Retinal pigment epithelial cell (primary cell): Measurements from ENCODE around the gene GLYATL1.

Experiments used
- DNase-seq: peaks from one replicate; pipeline ENCODE4 v3.0.0-alpha.2; 2010; ENCODE audit warnings: low read depth
- H3K4me3 ChIP-seq: 2 replicates; pipeline ENCODE4 v1.5.1; 2011; ENCODE audit warnings: mild to moderate bottlenecking, low read length, control low read depth, moderate library complexity
- TF ChIP-seq, protein P1 (sequence below): conservative IDR thresholded peaks from 2 replicates; pipeline ENCODE4 v1.5.1; 2011; ENCODE audit warnings: low read depth, low read length, control low read depth, inconsistent platforms

The GLYATL1 gene

DNA sequence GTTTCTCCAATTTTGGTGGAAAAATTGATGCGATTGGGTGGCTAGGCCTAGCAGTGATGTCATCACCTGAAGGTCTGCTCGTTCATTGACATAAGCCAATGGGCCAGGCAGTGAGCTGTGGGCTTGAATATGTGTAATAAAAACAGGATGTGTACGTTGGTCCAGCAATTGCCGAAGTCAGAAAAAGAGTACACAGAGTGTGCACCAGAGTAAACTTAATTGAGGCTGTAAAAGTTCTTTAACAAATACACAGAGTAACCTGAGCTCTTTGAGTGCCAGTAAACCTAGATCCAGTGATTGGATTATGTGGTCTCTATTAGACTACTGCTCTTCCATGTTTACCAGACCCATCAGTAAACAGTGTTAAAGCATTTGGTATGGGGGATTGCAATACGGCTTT, 13.0 kb upstream of the GLYATL1 start:
- no peak for DNase-seq
- no peak overlapping the region for H3K4me3 ChIP-seq
- TF ChIP-seq, protein P1, sequence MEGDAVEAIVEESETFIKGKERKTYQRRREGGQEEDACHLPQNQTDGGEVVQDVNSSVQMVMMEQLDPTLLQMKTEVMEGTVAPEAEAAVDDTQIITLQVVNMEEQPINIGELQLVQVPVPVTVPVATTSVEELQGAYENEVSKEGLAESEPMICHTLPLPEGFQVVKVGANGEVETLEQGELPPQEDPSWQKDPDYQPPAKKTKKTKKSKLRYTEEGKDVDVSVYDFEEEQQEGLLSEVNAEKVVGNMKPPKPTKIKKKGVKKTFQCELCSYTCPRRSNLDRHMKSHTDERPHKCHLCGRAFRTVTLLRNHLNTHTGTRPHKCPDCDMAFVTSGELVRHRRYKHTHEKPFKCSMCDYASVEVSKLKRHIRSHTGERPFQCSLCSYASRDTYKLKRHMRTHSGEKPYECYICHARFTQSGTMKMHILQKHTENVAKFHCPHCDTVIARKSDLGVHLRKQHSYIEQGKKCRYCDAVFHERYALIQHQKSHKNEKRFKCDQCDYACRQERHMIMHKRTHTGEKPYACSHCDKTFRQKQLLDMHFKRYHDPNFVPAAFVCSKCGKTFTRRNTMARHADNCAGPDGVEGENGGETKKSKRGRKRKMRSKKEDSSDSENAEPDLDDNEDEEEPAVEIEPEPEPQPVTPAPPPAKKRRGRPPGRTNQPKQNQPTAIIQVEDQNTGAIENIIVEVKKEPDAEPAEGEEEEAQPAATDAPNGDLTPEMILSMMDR = no peak

DNA sequence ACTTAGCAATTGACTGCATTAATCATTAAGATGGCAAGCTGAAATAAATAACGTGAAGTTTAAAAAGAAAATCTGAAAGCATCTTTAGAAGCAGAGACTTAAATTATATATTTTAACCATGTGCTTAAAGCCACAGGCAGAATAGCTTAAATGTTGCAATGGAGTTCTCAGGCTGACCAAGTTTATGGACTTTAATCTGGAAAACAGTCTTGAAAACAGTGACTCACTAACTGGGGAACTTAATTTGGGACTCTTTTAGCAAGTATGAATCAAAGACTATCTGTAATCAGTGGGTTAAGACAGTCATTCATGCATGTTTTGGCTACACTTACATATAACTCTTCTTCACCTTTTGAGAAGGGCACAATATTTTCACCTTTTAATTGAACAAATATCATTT, 12.6 kb upstream of the GLYATL1 start:
- DNase-seq = no peak
- TF ChIP-seq, protein P1 = no peak
- no peak overlapping the region for H3K4me3 ChIP-seq

DNA sequence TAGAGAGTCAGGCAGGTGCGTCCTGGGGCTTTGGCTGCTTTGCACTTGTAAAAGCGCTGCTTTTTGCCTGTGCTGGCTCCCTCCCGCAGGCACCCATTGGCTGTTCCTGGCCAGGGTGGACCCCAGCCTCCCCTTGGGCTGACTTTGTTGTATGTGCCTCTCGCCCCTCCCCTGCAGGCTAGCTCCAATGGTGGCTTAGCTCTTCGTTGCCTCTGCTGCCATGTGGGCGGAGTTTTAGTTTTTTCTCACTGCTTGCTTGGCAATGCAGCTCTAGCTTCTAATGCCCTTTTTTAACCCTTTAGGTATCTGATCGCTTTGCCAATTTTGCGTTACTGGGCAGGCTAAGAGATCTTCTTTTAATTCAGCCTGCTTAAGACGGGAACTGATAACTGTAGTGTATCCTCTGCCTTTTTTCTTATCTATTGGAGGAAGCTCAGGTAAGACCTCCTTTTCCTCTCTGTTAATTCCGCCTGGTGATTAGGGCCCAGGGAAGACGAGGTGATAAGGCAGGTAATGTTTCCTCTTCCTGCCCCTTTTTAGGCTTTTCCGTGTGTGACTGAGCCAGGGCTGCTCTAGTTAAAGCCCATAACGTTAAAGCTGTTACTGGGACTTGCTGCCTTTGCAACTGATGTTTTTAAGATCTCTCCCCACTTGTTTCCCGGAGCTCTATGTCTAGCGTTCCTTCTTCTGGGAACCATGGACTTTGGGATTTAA, 11.7 kb upstream of the GLYATL1 start:
- TF ChIP-seq, protein P1 = no peak
- DNase-seq = peak; percentile 63
- H3K4me3 ChIP-seq = peak overlapping the region; percentile 53

DNA sequence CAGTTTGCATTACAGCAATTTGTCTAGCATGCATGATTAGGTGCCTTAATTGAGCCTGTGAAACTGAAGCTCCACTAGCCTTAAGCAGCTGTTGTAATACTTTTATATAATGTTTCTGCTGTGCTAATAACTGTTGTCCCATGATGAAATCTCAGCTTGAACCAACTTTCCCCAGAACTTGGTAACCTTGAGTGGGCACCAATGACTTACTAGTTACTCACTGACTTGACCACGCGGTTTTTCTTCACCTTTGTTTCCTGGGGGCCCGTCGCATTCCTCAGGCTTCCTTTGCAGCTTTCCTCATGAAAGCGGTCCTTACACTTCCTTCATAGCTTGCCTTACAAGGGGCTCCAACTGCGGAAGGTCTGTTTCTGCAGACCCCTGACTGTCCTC, 11.2 kb upstream of the GLYATL1 start:
- DNase-seq = no peak
- H3K4me3 ChIP-seq = peak overlapping the region; percentile 53

DNA sequence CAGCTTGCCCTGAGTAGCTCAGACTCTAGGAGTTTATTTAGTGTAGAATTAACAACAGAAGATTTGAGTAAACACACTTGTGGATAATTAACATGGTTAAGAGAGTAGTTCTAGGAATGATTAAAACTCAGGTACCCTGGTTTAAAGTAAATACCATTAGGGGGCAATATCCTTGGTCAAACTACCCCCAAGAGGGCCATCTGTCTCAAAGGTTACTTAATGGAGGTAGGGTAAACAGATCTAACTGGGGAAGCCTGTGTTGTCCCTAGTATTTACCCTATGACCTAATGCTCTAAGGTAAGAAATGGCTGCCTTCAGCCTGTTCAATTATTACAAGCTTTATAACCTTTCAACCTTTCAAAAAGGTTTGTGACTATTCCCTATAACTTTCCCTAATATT, 10.6 kb upstream of the GLYATL1 start:
- TF ChIP-seq, protein P1 = no peak
- DNase-seq = no peak
- no peak overlapping the region for H3K4me3 ChIP-seq

More for the DNA sequence above, 11.2 kb upstream of the GLYATL1 start:
- TF ChIP-seq, protein P1 = no peak

DNA sequence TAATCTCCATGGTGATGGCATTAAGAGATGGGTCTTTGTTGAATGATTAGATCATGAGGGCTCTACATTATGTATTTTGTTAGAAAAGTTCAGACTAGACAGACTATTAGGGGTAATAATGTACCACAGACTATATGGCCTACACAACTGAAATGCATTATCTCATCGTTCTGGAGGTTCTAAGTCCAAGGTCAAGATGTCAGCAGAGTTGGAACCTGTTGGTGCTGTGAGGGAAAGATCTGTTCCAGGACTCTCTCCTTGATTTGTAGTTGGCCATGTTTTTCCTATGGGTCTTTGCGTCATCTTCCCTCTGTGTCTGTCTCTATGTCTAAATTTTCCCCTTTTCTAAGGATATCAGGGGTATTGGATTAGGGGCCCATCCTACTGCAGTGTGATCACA, 8.4 kb upstream of the GLYATL1 start:
- TF ChIP-seq, protein P1 = no peak
- H3K4me3 ChIP-seq = no peak overlapping the region
- DNase-seq = no peak

DNA sequence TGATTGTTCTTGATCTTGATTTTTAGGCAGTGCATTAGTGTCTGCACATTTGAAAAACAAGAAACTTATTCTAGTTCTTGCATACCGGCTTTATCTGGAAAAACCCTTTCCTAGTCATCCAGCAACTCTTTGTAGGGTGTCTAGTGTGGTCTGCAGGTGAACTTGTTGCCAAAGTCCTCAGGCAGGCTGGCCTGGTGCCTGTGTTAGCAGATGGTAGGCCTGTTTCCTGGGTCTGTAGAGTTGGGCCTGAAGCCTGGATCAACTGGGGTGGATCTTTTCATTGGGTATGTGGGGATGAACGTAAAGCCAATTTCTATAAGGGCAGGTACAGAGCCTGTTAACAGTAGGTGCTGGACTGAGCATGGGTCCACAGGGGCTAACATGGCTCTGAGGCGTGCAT, 5.6 kb upstream of the GLYATL1 start:
- DNase-seq = no peak
- H3K4me3 ChIP-seq = no peak overlapping the region
- TF ChIP-seq, protein P1 = no peak
